Dermis microvascular lymphatic vessel endothelial cell (primary cell): Measurements from ENCODE around the gene CCDC158. TPM values are rescaled to one million over a fixed set of nuclear protein-coding genes. Genes with fewer than 3 reads are reported as not detected.
"Not testable (repeated sequence)": the region's sequence is repeated elsewhere in the genome, so short reads cannot be mapped to it uniquely, and the experiment has no call there.

Experiments
- DNase-seq, 2 donors: peaks; one replicate each; pipeline versions ENCODE4 v3.0.0 to v3.0.0-alpha.2; 2010; ENCODE audit warnings: low read depth in 2 of 2
- total RNA-seq: library from RNA; depleted of rRNA; stranded (reverse); fragments of >200 nt; gene quantifications from 2 replicates; pipeline ENCODE4 v1.2.1, GENCODE V29; 2014

CCDC158 gene
- total RNA-seq, 1 donor from 2014 or later: not detected

GRCh38 chr4:76312457-76312856 lies 108.5 kb downstream of the CCDC158 start:
- DNase-seq: no peak

GRCh38 chr4:76311896-76312331 lies 109.0 kb downstream of the CCDC158 start:
- no peak for DNase-seq

- no peak for DNase-seq
These were observed 110.3 kb downstream of the CCDC158 start for GRCh38 chr4:76310683-76311082.

- no peak for DNase-seq
These were observed 110.9 kb downstream of the CCDC158 start for GRCh38 chr4:76309939-76310550.

GRCh38 chr4:76308548-76308947 lies 112.4 kb downstream of the CCDC158 start:
- DNase-seq: no peak

GRCh38 chr4:76307660-76308014 lies 113.3 kb downstream of the CCDC158 start:
- DNase-seq: no peak

GRCh38 chr4:76306882-76307659 lies 113.9 kb downstream of the CCDC158 start:
- peak in 1 of 2 donors; percentile 21 for DNase-seq

- DNase-seq: peak in 1 of 2 donors; percentile 53
These were observed 114.7 kb downstream of the CCDC158 start, which contains the start of gene STBD1 for GRCh38 chr4:76305971-76306881. Gene STBD1 (plus strand): TSS chr4:76306733. CDS start chr4:76306770, 37 bp downstream.

GRCh38 chr4:76305033-76305687 lies 115.8 kb downstream of the CCDC158 start:
- DNase-seq: no peak

GRCh38 chr4:76302826-76303438 lies 118.0 kb downstream of the CCDC158 start:
- no peak for DNase-seq

- no peak for DNase-seq
These were observed 119.2 kb downstream of the CCDC158 start for GRCh38 chr4:76301775-76302162.

GRCh38 chr4:76301068-76301774 lies 119.7 kb downstream of the CCDC158 start:
- DNase-seq: no peak

GRCh38 chr4:76300012-76300411 lies 120.9 kb downstream of the CCDC158 start:
- no peak for DNase-seq

GRCh38 chr4:76298227-76298626 lies 122.7 kb downstream of the CCDC158 start:
- DNase-seq: no peak

GRCh38 chr4:76296286-76296820 lies 124.6 kb downstream of the CCDC158 start:
- no peak for DNase-seq

- no peak for DNase-seq
These were observed 127.2 kb downstream of the CCDC158 start for GRCh38 chr4:76293772-76294171.

- no peak for DNase-seq
These were observed 128.2 kb downstream of the CCDC158 start for GRCh38 chr4:76292730-76293129.

GRCh38 chr4:76287811-76288210 lies 133.1 kb downstream of the CCDC158 start:
- DNase-seq: not testable (repeated sequence)

GRCh38 chr4:76283900-76284299 lies 137.0 kb downstream of the CCDC158 start:
- DNase-seq: no peak
